HEK293 (cell line): ENCODE data around the gene RBM20.

ENCODE experiments used
- CTCF ChIA-PET: fragments of 350-600 bp; formaldehyde crosslinking; extraction: SDS; loops from one replicate; lab custom pipeline; 2021; ENCODE audit warnings: antibody characterized with exemption; lab: Yijun Ruan, JAX
- POLR2A ChIA-PET: fragments of 300-600 bp; formaldehyde crosslinking; extraction: SDS; loops from one replicate; lab custom pipeline; 2020; ENCODE audit warnings: antibody characterized with exemption, inconsistent platforms; lab: Yijun Ruan, JAX
- H3K27ac ChIP-seq: fragments of 200-500 bp; sonication (Bioruptor generic); 2 replicates; pipeline ENCODE4 v1.5.1; 2014; ENCODE audit warnings: low read depth, low read length, control low read depth, inconsistent platforms; ENCODE audit errors: extremely low read depth
- H3K36me3 ChIP-seq, 2 experiments: fragments of 200-500 bp in 1 of 2; sonication (Bioruptor generic) in 1 of 2; 1 replicate in 1 of 2; 2 replicates in 1 of 2; pipeline ENCODE4 v1.5.1; 2014 to 2017; ENCODE audit warnings: inconsistent platforms in 2 of 2, low read length in 2 of 2; ENCODE audit not compliant: control insufficient read depth in 2 of 2, insufficient read depth in 1 of 2
- H3K4me1 ChIP-seq: fragments of 200-500 bp; sonication (Bioruptor generic); 2 replicates; pipeline ENCODE4 v1.5.1; 2014; ENCODE audit warnings: mild to moderate bottlenecking, low read length, inconsistent platforms; ENCODE audit not compliant: control insufficient read depth, insufficient read depth
- H3K4me3 ChIP-seq: 2 replicates; pipeline ENCODE4 v1.5.1; 2011; ENCODE audit warnings: low read depth, mild to moderate bottlenecking, control low read depth, low read length, moderate library complexity
- H3K9me3 ChIP-seq: fragments of 200-500 bp; sonication (Bioruptor generic); 2 replicates; pipeline ENCODE4 v1.5.1; 2014; ENCODE audit warnings: low read depth, low read length, inconsistent platforms; ENCODE audit not compliant: control insufficient read depth, insufficient read depth
- CTCF ChIP-seq: fragments of 450-650 bp; formaldehyde crosslinking; IDR thresholded peaks from 2 replicates; pipeline ENCODE4 v1.5.1; 2016; ENCODE audit warnings: missing biosample characterization, missing genetic modification characterization
- INSM2 ChIP-seq: fragments of 450-650 bp; formaldehyde crosslinking; IDR thresholded peaks from 2 replicates; pipeline ENCODE4 v1.5.1; 2016; ENCODE audit warnings: missing biosample characterization, missing genetic modification characterization
- KLF7 ChIP-seq: fragments of 450-650 bp; formaldehyde crosslinking; IDR thresholded peaks from 2 replicates; pipeline ENCODE4 v1.5.1; 2016; ENCODE audit warnings: missing biosample characterization, missing genetic modification characterization, borderline replicate concordance
- MZF1 ChIP-seq: fragments of 450-650 bp; formaldehyde crosslinking; IDR thresholded peaks from 2 replicates; pipeline ENCODE4 v1.5.1; 2017; ENCODE audit warnings: missing biosample characterization, missing genetic modification characterization, borderline replicate concordance
- PRDM6 ChIP-seq: fragments of 450-650 bp; formaldehyde crosslinking; IDR thresholded peaks from 2 replicates; pipeline ENCODE4 v1.5.1; 2017; ENCODE audit warnings: missing biosample characterization, missing genetic modification characterization
- SCRT2 ChIP-seq: fragments of 450-650 bp; formaldehyde crosslinking; IDR thresholded peaks from 2 replicates; pipeline ENCODE4 v1.5.1; 2016; ENCODE audit warnings: missing biosample characterization, missing genetic modification characterization
- ZBTB1 ChIP-seq: fragments of 450-650 bp; formaldehyde crosslinking; IDR thresholded peaks from 2 replicates; pipeline ENCODE4 v1.5.1; 2016; ENCODE audit warnings: missing biosample characterization, missing genetic modification characterization
- ZBTB6 ChIP-seq: fragments of 450-650 bp; formaldehyde crosslinking; IDR thresholded peaks from 2 replicates; pipeline ENCODE4 v1.5.1; 2017; ENCODE audit warnings: missing biosample characterization, missing genetic modification characterization
- ZFP41 ChIP-seq: fragments of 450-650 bp; formaldehyde crosslinking; IDR thresholded peaks from 2 replicates; pipeline ENCODE4 v1.5.1; 2016; ENCODE audit warnings: missing biosample characterization, missing genetic modification characterization, borderline replicate concordance
- ZNF138 ChIP-seq: fragments of 450-650 bp; formaldehyde crosslinking; IDR thresholded peaks from 2 replicates; pipeline ENCODE4 v1.5.1; 2016; ENCODE audit warnings: missing biosample characterization, missing genetic modification characterization, borderline replicate concordance
- ZNF223 ChIP-seq: fragments of 450-650 bp; formaldehyde crosslinking; IDR thresholded peaks from 2 replicates; pipeline ENCODE4 v1.5.1; 2016; ENCODE audit warnings: missing biosample characterization, missing genetic modification characterization
- ZNF280D ChIP-seq: fragments of 450-650 bp; formaldehyde crosslinking; IDR thresholded peaks from 2 replicates; pipeline ENCODE4 v1.5.1; 2016; ENCODE audit warnings: missing biosample characterization, missing genetic modification characterization
- ZNF311 ChIP-seq: fragments of 450-650 bp; formaldehyde crosslinking; IDR thresholded peaks from 2 replicates; pipeline ENCODE4 v1.5.1; 2017; ENCODE audit warnings: missing biosample characterization, missing genetic modification characterization, borderline replicate concordance
- ZNF404 ChIP-seq: fragments of 450-650 bp; formaldehyde crosslinking; IDR thresholded peaks from 2 replicates; pipeline ENCODE4 v1.5.1; 2017; ENCODE audit warnings: missing biosample characterization, missing genetic modification characterization
- ZNF48 ChIP-seq: fragments of 450-650 bp; formaldehyde crosslinking; IDR thresholded peaks from 2 replicates; pipeline ENCODE4 v1.5.1; 2016; ENCODE audit warnings: missing biosample characterization, missing genetic modification characterization
- ZNF501 ChIP-seq: fragments of 450-650 bp; formaldehyde crosslinking; IDR thresholded peaks from 2 replicates; pipeline ENCODE4 v1.5.1; 2016; ENCODE audit warnings: missing biosample characterization, missing genetic modification characterization
- ZNF529 ChIP-seq: fragments of 450-650 bp; formaldehyde crosslinking; IDR thresholded peaks from 2 replicates; pipeline ENCODE4 v1.5.1; 2017; ENCODE audit warnings: missing genetic modification characterization, missing biosample characterization; ENCODE audit not compliant: insufficient replicate concordance
- ZNF548 ChIP-seq: fragments of 450-650 bp; formaldehyde crosslinking; IDR thresholded peaks from 2 replicates; pipeline ENCODE4 v1.5.1; 2016; ENCODE audit warnings: missing biosample characterization, missing genetic modification characterization
- ZNF549 ChIP-seq: fragments of 450-650 bp; IDR thresholded peaks from 2 replicates; pipeline ENCODE4 v1.5.1; 2018; ENCODE audit warnings: missing biosample characterization, missing genetic modification characterization, mild to moderate bottlenecking, inconsistent platforms, moderate library complexity
- ZNF580 ChIP-seq: fragments of 450-650 bp; formaldehyde crosslinking; IDR thresholded peaks from 2 replicates; pipeline ENCODE4 v1.5.1; 2016; ENCODE audit warnings: missing biosample characterization, missing genetic modification characterization
- ZNF610 ChIP-seq: fragments of 450-650 bp; formaldehyde crosslinking; IDR thresholded peaks from 2 replicates; pipeline ENCODE4 v1.5.1; 2016; ENCODE audit warnings: missing biosample characterization, missing genetic modification characterization, borderline replicate concordance
- ZNF623 ChIP-seq: fragments of 450-650 bp; formaldehyde crosslinking; IDR thresholded peaks from 2 replicates; pipeline ENCODE4 v1.5.1; 2016; ENCODE audit warnings: missing biosample characterization, missing genetic modification characterization
- ZNF654 ChIP-seq: fragments of 450-650 bp; formaldehyde crosslinking; IDR thresholded peaks from 2 replicates; pipeline ENCODE4 v1.5.1; 2016; ENCODE audit warnings: low read depth, missing biosample characterization, missing genetic modification characterization
- ZNF664 ChIP-seq: fragments of 450-650 bp; formaldehyde crosslinking; IDR thresholded peaks from 2 replicates; pipeline ENCODE4 v1.5.1; 2016; ENCODE audit warnings: missing biosample characterization, missing genetic modification characterization
- ZNF776 ChIP-seq: fragments of 450-650 bp; formaldehyde crosslinking; IDR thresholded peaks from 2 replicates; pipeline ENCODE4 v1.5.0; 2017; ENCODE audit warnings: missing biosample characterization, missing genetic modification characterization, borderline replicate concordance
- ZNF777 ChIP-seq: fragments of 450-650 bp; formaldehyde crosslinking; IDR thresholded peaks from 2 replicates; pipeline ENCODE4 v1.5.1; 2017; ENCODE audit warnings: missing biosample characterization, missing genetic modification characterization, borderline replicate concordance
- ZSCAN30 ChIP-seq: fragments of 450-650 bp; IDR thresholded peaks from 2 replicates; pipeline ENCODE4 v1.5.1; 2018; ENCODE audit warnings: missing biosample characterization, mild to moderate bottlenecking, missing genetic modification characterization, moderate library complexity

Gene RBM20

GRCh38 chr10:110619514-110620397 is 24.4 kb upstream of the RBM20 start (continued):
- TF ChIP-seq ZNF48 (tag by site-specific recombination) (no peak), ZNF280D (no peak), ZNF138 (tag by site-specific recombination) (no peak), SCRT2 (no peak), ZNF664 (tag by site-specific recombination) (no peak), ZNF548 (tag by site-specific recombination) (no peak), PRDM6 (tag by site-specific recombination) (no peak), ZNF623 (tag by site-specific recombination) (no peak), ZNF776 (tag by site-specific recombination) (no peak), ZBTB6 (tag by site-specific recombination) (peak; percentile 54; the same call in 1 of the 2 replicates), ZNF580 (tag by site-specific recombination) (no peak), INSM2 (tag by site-specific recombination) (no peak), ZNF404 (tag by site-specific recombination) (no peak)

- H3K4me1 ChIP-seq: peaks cover 10% of the 10 kb centered on the region; the same call in 1 of the 2 replicates
- H3K27ac ChIP-seq: no peak overlapping the region
- CTCF ChIA-PET: interaction anchor here (1.3 to 4.5 kb wide), 3 partner anchors 9 to 61 kb away, joined by 4 to 30 read pairs (median 19); no protein-coding TSS in a partner anchor
- no peaks in the 10 kb centered on the region for H3K36me3 ChIP-seq
- no peak overlapping the region for H3K4me3 ChIP-seq
- POLR2A ChIA-PET: interaction anchor here (1.4 kb wide), 1 partner anchor 17 kb away, joined by 4 read pairs; no protein-coding TSS in a partner anchor
- H3K9me3 ChIP-seq: no peaks in the 10 kb centered on the region
- no peak for TF ChIP-seq ZBTB1 (tag by site-specific recombination)
- TF ChIP-seq ZNF654: no peak
- no peak for TF ChIP-seq ZNF549 (tag by site-specific recombination)
- no peak for TF ChIP-seq ZSCAN30 (tag by site-specific recombination)
- TF ChIP-seq KLF7: no peak
- TF ChIP-seq ZNF138 (tag by site-specific recombination): no peak
- no peak for TF ChIP-seq ZNF777
- no peak for TF ChIP-seq ZNF529
- TF ChIP-seq CTCF (tag by site-specific recombination): no peak
- no peak for TF ChIP-seq MZF1 (tag by site-specific recombination)
- no peak for TF ChIP-seq ZFP41 (tag by site-specific recombination)
- no peak for TF ChIP-seq ZNF223 (tag by site-specific recombination)
- TF ChIP-seq ZNF610 (tag by site-specific recombination): 0 out of 2 replicates have a peak, but pooled peaks have one; percentile 41
- no peak for TF ChIP-seq ZNF501
- TF ChIP-seq ZNF311 (tag by site-specific recombination): no peak
These were observed 23.8 kb upstream of the RBM20 start for GRCh38 chr10:110620398-110620719.
